PFSK-1 (cell line): ENCODE results near the gene SPOUT1.

Experiments used
- FOXP2 ChIP-seq: optimal IDR thresholded peaks from 2 replicates; pipeline ENCODE3; 2011; ENCODE audit warnings: borderline replicate concordance, control low read depth, inconsistent platforms; ENCODE audit not compliant: insufficient read depth; ENCODE audit errors: extremely low read length, extremely low read depth
- POLR2AphosphoS5 ChIP-seq: IDR thresholded peaks from 2 replicates; pipeline ENCODE4 v1.6.1; 2012; ENCODE audit warnings: low read depth, mild to moderate bottlenecking, control low read depth, low read length, moderate library complexity
- SIN3A ChIP-seq: IDR thresholded peaks from 2 replicates; pipeline ENCODE4 v1.6.1; 2012; ENCODE audit warnings: mild to moderate bottlenecking, low read length, moderate library complexity, borderline replicate concordance; ENCODE audit not compliant: insufficient read depth
- TAF1 ChIP-seq: IDR thresholded peaks from 2 replicates; pipeline ENCODE4 v1.6.1; 2012; ENCODE audit warnings: low read length, control low read depth, borderline replicate concordance; ENCODE audit not compliant: insufficient read depth
- TF ChIP-seq, protein P1 (sequence below), 2 experiments: IDR thresholded peaks; 2 replicates each; pipeline versions ENCODE4 v1.6.1 to v1.8.0; 2011 to 2012; ENCODE audit warnings: low read depth in 2 of 2, low read length in 2 of 2, control low read depth in 1 of 2, inconsistent platforms in 1 of 2, mild to moderate bottlenecking in 1 of 2, moderate library complexity in 1 of 2; ENCODE audit not compliant: insufficient read depth in 1 of 2

DNA sequence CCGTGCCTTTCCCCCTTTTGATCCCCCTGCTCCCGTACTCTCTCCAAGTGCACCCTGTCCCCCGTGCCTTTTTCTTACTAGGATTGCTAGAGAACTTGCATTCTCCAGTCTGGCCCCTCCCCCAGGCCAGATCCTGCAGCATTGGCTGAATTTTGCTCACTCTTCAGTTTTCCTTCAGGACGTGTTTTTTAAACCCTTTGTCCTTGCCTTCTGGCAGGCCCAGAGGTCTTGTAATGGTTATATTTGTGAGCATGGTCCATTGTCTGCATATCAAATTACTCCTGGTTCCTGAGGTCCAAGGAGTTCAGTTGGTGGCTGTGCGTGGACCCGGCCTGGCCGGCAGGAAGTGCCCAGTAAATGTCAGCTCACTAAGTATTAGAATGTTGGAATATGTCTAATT lies 41.9 kb downstream of the SPOUT1 start:
- TF ChIP-seq, protein P1, sequence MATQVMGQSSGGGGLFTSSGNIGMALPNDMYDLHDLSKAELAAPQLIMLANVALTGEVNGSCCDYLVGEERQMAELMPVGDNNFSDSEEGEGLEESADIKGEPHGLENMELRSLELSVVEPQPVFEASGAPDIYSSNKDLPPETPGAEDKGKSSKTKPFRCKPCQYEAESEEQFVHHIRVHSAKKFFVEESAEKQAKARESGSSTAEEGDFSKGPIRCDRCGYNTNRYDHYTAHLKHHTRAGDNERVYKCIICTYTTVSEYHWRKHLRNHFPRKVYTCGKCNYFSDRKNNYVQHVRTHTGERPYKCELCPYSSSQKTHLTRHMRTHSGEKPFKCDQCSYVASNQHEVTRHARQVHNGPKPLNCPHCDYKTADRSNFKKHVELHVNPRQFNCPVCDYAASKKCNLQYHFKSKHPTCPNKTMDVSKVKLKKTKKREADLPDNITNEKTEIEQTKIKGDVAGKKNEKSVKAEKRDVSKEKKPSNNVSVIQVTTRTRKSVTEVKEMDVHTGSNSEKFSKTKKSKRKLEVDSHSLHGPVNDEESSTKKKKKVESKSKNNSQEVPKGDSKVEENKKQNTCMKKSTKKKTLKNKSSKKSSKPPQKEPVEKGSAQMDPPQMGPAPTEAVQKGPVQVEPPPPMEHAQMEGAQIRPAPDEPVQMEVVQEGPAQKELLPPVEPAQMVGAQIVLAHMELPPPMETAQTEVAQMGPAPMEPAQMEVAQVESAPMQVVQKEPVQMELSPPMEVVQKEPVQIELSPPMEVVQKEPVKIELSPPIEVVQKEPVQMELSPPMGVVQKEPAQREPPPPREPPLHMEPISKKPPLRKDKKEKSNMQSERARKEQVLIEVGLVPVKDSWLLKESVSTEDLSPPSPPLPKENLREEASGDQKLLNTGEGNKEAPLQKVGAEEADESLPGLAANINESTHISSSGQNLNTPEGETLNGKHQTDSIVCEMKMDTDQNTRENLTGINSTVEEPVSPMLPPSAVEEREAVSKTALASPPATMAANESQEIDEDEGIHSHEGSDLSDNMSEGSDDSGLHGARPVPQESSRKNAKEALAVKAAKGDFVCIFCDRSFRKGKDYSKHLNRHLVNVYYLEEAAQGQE (IDR thresholded peaks at IDR 0.05; ENCODE audit: insufficient read depth in 1 of 2, low read depth in 2 of 2, low read length in 2 of 2): no peak
- TF ChIP-seq POLR2AphosphoS5 (no peak), SIN3A (no peak), TAF1 (no peak), FOXP2 (no peak)
